Calu3 (cell line): ENCODE data around the gene TLK1. TPM values are rescaled to one million over a fixed set of nuclear protein-coding genes. Genes with fewer than 3 reads are reported as not detected.

Source experiments
- BruUV-seq: library from RNA; stranded (reverse); fragments of 400-500 nt; replicated peaks from 2 replicates; lab custom pipeline; 2021; lab: Mats Ljungman, UMichigan
- CTCF ChIA-PET: fragments of 300-600 bp; sonication (Branson Sonifier 250); formaldehyde crosslinking; loops from one replicate; lab custom pipeline; 2022; ENCODE audit warnings: antibody characterized with exemption; lab: Charles Lee
- DNase-seq: peaks from one replicate; pipeline ENCODE4 v3.0.0; 2022
- H3K27ac Mint-ChIP-seq: one replicate; pipeline ENCODE4 v1.8.0; 2022; ENCODE audit warnings: mixed read lengths; ENCODE audit not compliant: unreplicated experiment
- H3K27me3 Mint-ChIP-seq: one replicate; pipeline ENCODE4 v1.8.0; 2022; ENCODE audit warnings: mixed read lengths; ENCODE audit not compliant: unreplicated experiment
- H3K36me3 Mint-ChIP-seq: one replicate; pipeline ENCODE4 v1.8.0; 2022; ENCODE audit warnings: mild to moderate bottlenecking, moderate library complexity, mixed read lengths; ENCODE audit not compliant: insufficient read depth, unreplicated experiment
- H3K4me1 Mint-ChIP-seq: one replicate; pipeline ENCODE4 v1.8.0; 2022; ENCODE audit warnings: mild to moderate bottlenecking, low read depth, mixed read lengths; ENCODE audit not compliant: unreplicated experiment
- H3K4me3 Mint-ChIP-seq: one replicate; pipeline ENCODE4 v1.8.0; 2022; ENCODE audit warnings: mild to moderate bottlenecking, low read depth, moderate library complexity, mixed read lengths; ENCODE audit not compliant: unreplicated experiment
- H3K9me3 Mint-ChIP-seq: one replicate; pipeline ENCODE4 v1.8.0; 2022; ENCODE audit warnings: low read depth, mixed read lengths; ENCODE audit not compliant: unreplicated experiment
- intact Hi-C: fragments of 100-400 bp; cut with micrococcal nuclease; formaldehyde crosslinking; loops from one replicate; pipeline ENCODE4 v1.10.0; 2022; ENCODE audit not compliant: unreplicated experiment
- total RNA-seq: library from RNA; stranded (reverse); gene quantifications from 2 replicates; pipeline ENCODE4 v1.2.3, GENCODE V29; 2022
- TF ChIP-seq, protein P1 (sequence below): fragments of 200-600 bp; IDR thresholded peaks from one replicate; pipeline ENCODE4 v1.8.0; 2022; ENCODE audit warnings: antibody characterized with exemption; ENCODE audit not compliant: unreplicated experiment

TLK1 gene
- total RNA-seq, 1 experiment from 2014 or later: 64.7 TPM

GRCh38 chr2:170942615-170943014, 218.1 kb downstream of the TLK1 start:
- TF ChIP-seq, protein P1, sequence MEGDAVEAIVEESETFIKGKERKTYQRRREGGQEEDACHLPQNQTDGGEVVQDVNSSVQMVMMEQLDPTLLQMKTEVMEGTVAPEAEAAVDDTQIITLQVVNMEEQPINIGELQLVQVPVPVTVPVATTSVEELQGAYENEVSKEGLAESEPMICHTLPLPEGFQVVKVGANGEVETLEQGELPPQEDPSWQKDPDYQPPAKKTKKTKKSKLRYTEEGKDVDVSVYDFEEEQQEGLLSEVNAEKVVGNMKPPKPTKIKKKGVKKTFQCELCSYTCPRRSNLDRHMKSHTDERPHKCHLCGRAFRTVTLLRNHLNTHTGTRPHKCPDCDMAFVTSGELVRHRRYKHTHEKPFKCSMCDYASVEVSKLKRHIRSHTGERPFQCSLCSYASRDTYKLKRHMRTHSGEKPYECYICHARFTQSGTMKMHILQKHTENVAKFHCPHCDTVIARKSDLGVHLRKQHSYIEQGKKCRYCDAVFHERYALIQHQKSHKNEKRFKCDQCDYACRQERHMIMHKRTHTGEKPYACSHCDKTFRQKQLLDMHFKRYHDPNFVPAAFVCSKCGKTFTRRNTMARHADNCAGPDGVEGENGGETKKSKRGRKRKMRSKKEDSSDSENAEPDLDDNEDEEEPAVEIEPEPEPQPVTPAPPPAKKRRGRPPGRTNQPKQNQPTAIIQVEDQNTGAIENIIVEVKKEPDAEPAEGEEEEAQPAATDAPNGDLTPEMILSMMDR: no peak
- DNase-seq: no peak
- Mint-ChIP-seq H3K4me3 (no peak overlapping the region), H3K27ac (no peak overlapping the region), H3K9me3 (no peaks in the 10 kb centered on the region), H3K4me1 (peaks cover 9% of the 10 kb centered on the region), H3K27me3 (no peaks in the 10 kb centered on the region), H3K36me3 (no peaks in the 10 kb centered on the region)
- BruUV-seq: no TSS peak
- CTCF ChIA-PET: interaction anchor here (0.5 kb wide), 1 partner anchor 439 kb away, joined by 3 read pairs; no protein-coding TSS in a partner anchor
- intact Hi-C loops: no loop called here

Other genes with a start within 250 kb of the TLK1 start
- gene GORASP2, start 231.6 kb downstream of the TLK1 start, total RNA-seq: 98.1 and 105 TPM in 2 replicates